Endothelial cell of umbilical vein (primary cell): ENCODE data around the gene POLR3B. TPM values are rescaled to one million over a fixed set of nuclear protein-coding genes. Genes with fewer than 3 reads are reported as not detected.

Source experiments
- BruUV-seq: library from RNA; stranded (reverse); fragments of 400-500 nt; replicated peaks from 2 replicates; lab custom pipeline; 2021; lab: Mats Ljungman, UMichigan
- CTCF ChIA-PET: fragments of 300-600, 350-600 bp; sonication (Branson Sonifier 250); formaldehyde crosslinking; loops from one replicate; lab custom pipeline; 2021; ENCODE audit warnings: antibody characterized with exemption, inconsistent platforms; lab: Charles Lee
- POLR2A ChIA-PET: fragments of 300-600, 350-600 bp; sonication (Branson Sonifier 250); formaldehyde crosslinking; loops from one replicate; lab custom pipeline; 2021; ENCODE audit warnings: antibody characterized with exemption, inconsistent platforms; lab: Charles Lee
- DNase-seq: peaks from one replicate; pipeline ENCODE4 v3.0.0-alpha.2; 2011; ENCODE audit warnings: low read depth, low spot score
- FAIRE-seq: peaks from 2 replicates; lab custom pipeline; 2011; peaks lifted over from hg19 to GRCh38; lab: Jason Lieb, UNC
- H2AFZ ChIP-seq: 2 replicates; pipeline ENCODE4 v1.6.0; 2012; ENCODE audit warnings: low read depth, low read length, control low read depth, inconsistent platforms
- H3K27ac ChIP-seq: 2 replicates; pipeline ENCODE4 v1.5.1; 2011; ENCODE audit warnings: low read depth, mild to moderate bottlenecking, control low read depth, low read length, moderate library complexity; ENCODE audit not compliant: insufficient read depth
- H3K27me3 ChIP-seq, 2 experiments: 2 replicates each; pipeline versions ENCODE4 v1.6.0 to v1.6.1; 2011; ENCODE audit warnings: low read length in 2 of 2, mixed read lengths in 1 of 2; ENCODE audit not compliant: control insufficient read depth in 2 of 2, insufficient read depth in 2 of 2
- H3K36me3 ChIP-seq, 2 experiments: 2 replicates in 1 of 2; 3 replicates in 1 of 2; pipeline ENCODE4 v1.5.1; 2011; ENCODE audit warnings: low read length in 2 of 2, mild to moderate bottlenecking in 1 of 2, moderate library complexity in 1 of 2; ENCODE audit not compliant: control insufficient read depth in 2 of 2, insufficient read depth in 2 of 2; ENCODE audit errors: extremely low read depth in 1 of 2
- H3K4me1 ChIP-seq: 3 replicates; pipeline ENCODE4 v1.5.1; 2011; ENCODE audit warnings: mild to moderate bottlenecking, low read length; ENCODE audit not compliant: control insufficient read depth, insufficient read depth; ENCODE audit errors: extremely low read depth
- H3K4me2 ChIP-seq: 2 replicates; pipeline ENCODE4 v1.6.1; 2011; ENCODE audit warnings: low read length, control low read depth, mixed read lengths; ENCODE audit not compliant: insufficient read depth
- H3K4me3 ChIP-seq, 3 experiments: fragments of 200-600 bp in 1 of 3; sonication (generic), shearing (Covaris generic) in 1 of 3; replicated peaks in 1 of 3; 2 replicates each; pipeline ENCODE4 v1.5.1; 2011 to 2016; ENCODE audit warnings: control low read depth in 3 of 3, low read length in 3 of 3, mild to moderate bottlenecking in 2 of 3, inconsistent platforms in 1 of 3, low read depth in 1 of 3, moderate library complexity in 1 of 3; ENCODE audit not compliant: insufficient read depth in 1 of 3
- H3K79me2 ChIP-seq: 2 replicates; pipeline ENCODE4 v1.6.0; 2012; ENCODE audit warnings: low read length, inconsistent platforms; ENCODE audit not compliant: control insufficient read depth, insufficient read depth
- H3K9ac ChIP-seq: replicated peaks from 2 replicates; pipeline ENCODE3; 2011; ENCODE audit warnings: low read length, control low read depth; ENCODE audit not compliant: insufficient read depth; ENCODE audit errors: extremely low read depth
- H3K9me1 ChIP-seq: replicated peaks from 3 replicates; pipeline ENCODE4 v1.6.0; 2011; ENCODE audit warnings: mild to moderate bottlenecking, low read length; ENCODE audit not compliant: control insufficient read depth, insufficient read depth; ENCODE audit errors: extremely low read depth
- H3K9me3 ChIP-seq: replicated peaks from 2 replicates; pipeline ENCODE4 v1.5.1; 2012; ENCODE audit warnings: low read length, inconsistent platforms; ENCODE audit not compliant: control insufficient read depth, insufficient read depth
- H4K20me1 ChIP-seq: replicated peaks from 2 replicates; pipeline ENCODE3; 2011; ENCODE audit warnings: mild to moderate bottlenecking, low read length; ENCODE audit not compliant: control insufficient read depth, insufficient read depth; ENCODE audit errors: extremely low read depth
- EZH2 ChIP-seq: IDR thresholded peaks from 2 replicates; pipeline ENCODE4 v1.6.1; 2012; ENCODE audit warnings: borderline replicate concordance, low read depth, mild to moderate bottlenecking, moderate library complexity, low read length, inconsistent platforms; ENCODE audit not compliant: severe bottlenecking
- FOS ChIP-seq: IDR thresholded peaks from 2 replicates; pipeline ENCODE4 v1.6.1; 2011; ENCODE audit warnings: mild to moderate bottlenecking, low read length, moderate library complexity, borderline replicate concordance; ENCODE audit not compliant: insufficient read depth
- GATA2 ChIP-seq: IDR thresholded peaks from 2 replicates; pipeline ENCODE4 v1.7.0; 2011; ENCODE audit warnings: low read depth, mild to moderate bottlenecking, moderate library complexity, mixed read lengths, low read length; ENCODE audit not compliant: insufficient read length, insufficient read depth
- JUN ChIP-seq: IDR thresholded peaks from 2 replicates; pipeline ENCODE4 v1.6.1; 2011; ENCODE audit warnings: borderline replicate concordance, low read depth; ENCODE audit not compliant: insufficient read length, insufficient read depth
- MYC ChIP-seq: IDR thresholded peaks from one replicate; pipeline ENCODE4 v1.6.1; 2011; ENCODE audit warnings: mild to moderate bottlenecking, low read depth, low read length
- POLR2A ChIP-seq: IDR thresholded peaks from 2 replicates; pipeline ENCODE4 v1.6.1; 2012; ENCODE audit warnings: low read depth, mild to moderate bottlenecking, control low read depth, low read length
- POLR2AphosphoS5 ChIP-seq: IDR thresholded peaks from 2 replicates; pipeline ENCODE4 v1.6.1; 2012; ENCODE audit warnings: low read depth, mild to moderate bottlenecking, control low read depth, low read length, moderate library complexity; ENCODE audit not compliant: insufficient read depth
- dilution Hi-C: fragments of 300-500 bp; cut with MboI; formaldehyde crosslinking; loops from one replicate; pipeline ENCODE4 v1.15.0; 2019; ENCODE audit warnings: low sequenced_read_pairs; ENCODE audit not compliant: extremely low pct_ligation_motif_present
- intact Hi-C: fragments of 100-400 bp; cut with micrococcal nuclease; formaldehyde crosslinking; loops from one replicate; pipeline ENCODE4 v1.10.0; 2022
- polyA plus RNA-seq, 4 experiments: library from polyadenylated mRNA; depleted of rRNA in 3 of 4; stranded (reverse) in 3 of 4; unstranded in 1 of 4; fragments of >200 nt; gene quantifications; 2 replicates each; pipeline versions ENCODE4 v1.2.1 to v1.2.3, GENCODE V29; 2011 to 2012; ENCODE audit warnings: missing spikeins in 1 of 4
- total RNA-seq: library from RNA; stranded (reverse); gene quantifications from 2 replicates; pipeline ENCODE4 v1.2.3, GENCODE V29; 2021
- TF ChIP-seq, protein P1 (sequence below): IDR thresholded peaks from 2 replicates; pipeline ENCODE4 v1.6.1; 2011; ENCODE audit not compliant: insufficient read depth, insufficient read length
- TF ChIP-seq, protein P2 (sequence below), 2 donors: IDR thresholded peaks; 1 replicate in 1 of 2; 2 replicates in 1 of 2; pipeline ENCODE4 v1.5.1; 2011; ENCODE audit warnings: low read length in 2 of 2, mild to moderate bottlenecking in 2 of 2, moderate library complexity in 2 of 2, control low read depth in 1 of 2, inconsistent platforms in 1 of 2, low read depth in 1 of 2; ENCODE audit not compliant: insufficient read depth in 1 of 2; ENCODE audit errors: extremely low read depth in 1 of 2

Gene POLR3B
- total and polyA plus RNA-seq, 2 donors (not counting 3 experiments of a cell fraction or from before 2014, with no cell fraction given): 6.0 to 12.3 TPM

DNA sequence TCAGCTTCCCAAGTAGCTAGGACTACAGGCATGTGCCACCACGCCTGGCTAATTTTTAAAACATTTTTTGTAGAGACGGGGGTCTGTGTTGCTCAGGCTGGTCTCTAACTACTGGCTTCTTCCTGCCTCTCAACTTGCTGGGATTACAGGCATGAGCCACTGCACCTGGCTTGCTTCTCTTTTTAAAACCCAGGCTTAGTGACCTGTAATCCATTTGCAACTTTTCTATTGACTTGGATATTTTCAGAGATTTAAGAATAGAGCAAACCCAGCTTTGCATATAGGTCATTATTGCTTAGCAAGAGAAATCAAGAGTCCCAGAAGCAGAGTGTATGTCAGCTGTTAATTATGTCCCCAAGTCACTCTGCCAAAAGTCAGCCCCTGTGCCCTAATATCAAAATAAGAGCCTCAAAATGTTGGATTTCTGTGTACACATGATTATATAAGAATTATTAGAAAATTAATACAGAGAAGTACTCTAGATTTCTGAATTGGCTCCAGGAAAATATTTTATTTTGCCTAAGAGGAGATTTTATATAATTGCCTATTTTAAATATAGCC, 30.2 kb upstream of the POLR3B start:
- no peak for FAIRE-seq
- dilution Hi-C loops: no loop called here
- H3K9me3 ChIP-seq: no peaks in the 10 kb centered on the region

DNA sequence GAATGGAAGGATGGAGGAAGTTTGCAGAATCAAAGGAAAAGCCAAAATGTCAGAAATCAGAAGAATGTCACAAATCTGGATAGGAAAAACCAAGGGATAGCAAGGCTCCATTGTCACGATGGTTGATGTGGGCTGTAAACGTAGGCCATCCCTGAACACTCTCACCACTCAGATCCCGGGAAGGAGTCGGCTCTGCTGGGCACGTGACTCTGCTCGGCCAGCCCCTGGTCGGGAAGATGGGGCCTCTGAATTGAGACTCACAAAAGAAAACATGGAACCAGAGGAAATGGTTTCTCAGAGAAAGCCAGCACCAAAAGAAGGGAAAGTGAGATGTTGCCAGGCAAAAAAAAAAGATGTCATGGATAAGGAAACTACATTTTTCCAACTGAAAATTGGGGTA, 28.8 kb upstream of the POLR3B start:
- Histone ChIP-seq H3K9ac (no peak overlapping the region), H3K79me2 (no peaks in the 10 kb centered on the region), H3K27ac (no peak overlapping the region), H3K9me3 (no peaks in the 10 kb centered on the region), H3K27me3 (peaks cover 2 to 10% of the 10 kb centered on the region in 2 experiments), H3K36me3 (peaks cover 0 to 4% of the 10 kb centered on the region in 2 experiments), H3K4me3 (no peak overlapping the region), H4K20me1 (no peaks in the 10 kb centered on the region), H3K9me1 (no peaks in the 10 kb centered on the region), H3K4me1 (no peaks in the 10 kb centered on the region), H2AFZ (no peak overlapping the region), H3K4me2 (no peak overlapping the region)
- dilution Hi-C loops: no loop called here
- POLR2A ChIA-PET: no interaction called here
- no peak for FAIRE-seq
- intact Hi-C loops: no loop called here
- TF ChIP-seq, protein P1, sequence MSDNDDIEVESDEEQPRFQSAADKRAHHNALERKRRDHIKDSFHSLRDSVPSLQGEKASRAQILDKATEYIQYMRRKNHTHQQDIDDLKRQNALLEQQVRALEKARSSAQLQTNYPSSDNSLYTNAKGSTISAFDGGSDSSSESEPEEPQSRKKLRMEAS: no peak
- TF ChIP-seq POLR2A (no peak), GATA2 (no peak), FOS (no peak), MYC (no peak), POLR2AphosphoS5 (no peak), JUN (no peak), EZH2 (no peak)
- TF ChIP-seq, protein P2, sequence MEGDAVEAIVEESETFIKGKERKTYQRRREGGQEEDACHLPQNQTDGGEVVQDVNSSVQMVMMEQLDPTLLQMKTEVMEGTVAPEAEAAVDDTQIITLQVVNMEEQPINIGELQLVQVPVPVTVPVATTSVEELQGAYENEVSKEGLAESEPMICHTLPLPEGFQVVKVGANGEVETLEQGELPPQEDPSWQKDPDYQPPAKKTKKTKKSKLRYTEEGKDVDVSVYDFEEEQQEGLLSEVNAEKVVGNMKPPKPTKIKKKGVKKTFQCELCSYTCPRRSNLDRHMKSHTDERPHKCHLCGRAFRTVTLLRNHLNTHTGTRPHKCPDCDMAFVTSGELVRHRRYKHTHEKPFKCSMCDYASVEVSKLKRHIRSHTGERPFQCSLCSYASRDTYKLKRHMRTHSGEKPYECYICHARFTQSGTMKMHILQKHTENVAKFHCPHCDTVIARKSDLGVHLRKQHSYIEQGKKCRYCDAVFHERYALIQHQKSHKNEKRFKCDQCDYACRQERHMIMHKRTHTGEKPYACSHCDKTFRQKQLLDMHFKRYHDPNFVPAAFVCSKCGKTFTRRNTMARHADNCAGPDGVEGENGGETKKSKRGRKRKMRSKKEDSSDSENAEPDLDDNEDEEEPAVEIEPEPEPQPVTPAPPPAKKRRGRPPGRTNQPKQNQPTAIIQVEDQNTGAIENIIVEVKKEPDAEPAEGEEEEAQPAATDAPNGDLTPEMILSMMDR (IDR thresholded peaks at IDR 0.05; ENCODE audit: extremely low read depth in 1 of 2, insufficient read depth in 1 of 2, low read depth in 1 of 2, low read length in 2 of 2): no peak
- CTCF ChIA-PET: no interaction called here
- DNase-seq: no peak
- BruUV-seq: no TSS peak

More for the DNA sequence above, 30.2 kb upstream of the POLR3B start:
- Histone ChIP-seq H3K79me2 (no peaks in the 10 kb centered on the region), H3K27me3 (peaks cover 2 to 7% of the 10 kb centered on the region in 2 experiments), H3K36me3 (peaks cover 0 to 6% of the 10 kb centered on the region in 2 experiments), H3K4me2 (no peak overlapping the region), H4K20me1 (no peaks in the 10 kb centered on the region), H3K9ac (no peak overlapping the region), H3K27ac (no peak overlapping the region), H3K4me3 (no peak overlapping the region), H3K9me1 (no peaks in the 10 kb centered on the region), H2AFZ (no peak overlapping the region), H3K4me1 (no peaks in the 10 kb centered on the region)
- no peak for TF ChIP-seq FOS
- TF ChIP-seq, protein P1: no peak
- TF ChIP-seq GATA2: no peak
- TF ChIP-seq JUN: no peak
- POLR2A ChIA-PET: no interaction called here
- intact Hi-C loops: no loop called here
- CTCF ChIA-PET: interaction anchor here (1.1 kb wide), 1 partner anchor 18 kb away, joined by 3 read pairs; no protein-coding TSS in a partner anchor
- DNase-seq: no peak
- BruUV-seq: no TSS peak
